Measurements from ENCODE around the gene ARHGEF28.

ARHGEF28 gene

GRCh38 chr5:73834693-73835092, 208.7 kb downstream of the ARHGEF28 start:
- no peaks in the 10 kb centered on the region for H3K36me3 ChIP-seq
- no peaks in the 10 kb centered on the region for H3K27me3 ChIP-seq
- no peaks in the 10 kb centered on the region for H3K4me1 ChIP-seq (ENCODE audit: control insufficient read depth in 1 of 2, insufficient read depth in 1 of 2, low read depth in 1 of 2, low read length in 1 of 2)
- H3K4me3 ChIP-seq (ENCODE audit: low read depth in 1 of 2, low read length in 1 of 2) = no peak overlapping the region
- H3K9me3 ChIP-seq = no peaks in the 10 kb centered on the region
- H3K27ac ChIP-seq = no peak overlapping the region
- TF ChIP-seq CTCF (IDR thresholded peaks at IDR 0.05) = no peak

GRCh38 chr5:73835726-73836125, 209.7 kb downstream of the ARHGEF28 start:
- Histone ChIP-seq H3K36me3 (no peaks in the 10 kb centered on the region), H3K4me3 (ENCODE audit: low read depth in 1 of 2, low read length in 1 of 2) (no peak overlapping the region), H3K27me3 (no peaks in the 10 kb centered on the region), H3K4me1 (ENCODE audit: control insufficient read depth in 1 of 2, insufficient read depth in 1 of 2, low read depth in 1 of 2, low read length in 1 of 2) (no peaks in the 10 kb centered on the region), H3K9me3 (no peaks in the 10 kb centered on the region), H3K27ac (no peak overlapping the region)
- TF ChIP-seq CTCF (IDR thresholded peaks at IDR 0.05) = no peak

GRCh38 chr5:73836607-73837006, 210.6 kb downstream of the ARHGEF28 start:
- H3K36me3 ChIP-seq = no peaks in the 10 kb centered on the region
- no peaks in the 10 kb centered on the region for H3K4me1 ChIP-seq (ENCODE audit: control insufficient read depth in 1 of 2, insufficient read depth in 1 of 2, low read depth in 1 of 2, low read length in 1 of 2)
- H3K27ac ChIP-seq = no peak overlapping the region
- TF ChIP-seq CTCF (IDR thresholded peaks at IDR 0.05) = no peak
- no peaks in the 10 kb centered on the region for H3K9me3 ChIP-seq
- H3K27me3 ChIP-seq = no peaks in the 10 kb centered on the region
- no peak overlapping the region for H3K4me3 ChIP-seq (ENCODE audit: low read depth in 1 of 2, low read length in 1 of 2)

- H3K36me3 ChIP-seq = no peaks in the 10 kb centered on the region
- no peak for TF ChIP-seq CTCF (IDR thresholded peaks at IDR 0.05)
These were observed 212.9 kb downstream of the ARHGEF28 start for GRCh38 chr5:73838901-73839300.

GRCh38 chr5:73841641-73842040, 215.6 kb downstream of the ARHGEF28 start:
- Histone ChIP-seq H3K4me3 (ENCODE audit: low read depth in 1 of 2, low read length in 1 of 2) (no peak overlapping the region), H3K27me3 (no peaks in the 10 kb centered on the region), H3K36me3 (no peaks in the 10 kb centered on the region), H3K9me3 (no peaks in the 10 kb centered on the region), H3K27ac (no peak overlapping the region), H3K4me1 (ENCODE audit: control insufficient read depth in 1 of 2, insufficient read depth in 1 of 2, low read depth in 1 of 2, low read length in 1 of 2) (no peaks in the 10 kb centered on the region)
- no peak for TF ChIP-seq CTCF (IDR thresholded peaks at IDR 0.05)

More at GRCh38 chr5:73838901-73839300, 212.9 kb downstream of the ARHGEF28 start:
- H3K27me3 ChIP-seq = no peaks in the 10 kb centered on the region
- H3K4me3 ChIP-seq (ENCODE audit: low read depth in 1 of 2, low read length in 1 of 2) = no peak overlapping the region
- no peaks in the 10 kb centered on the region for H3K4me1 ChIP-seq (ENCODE audit: control insufficient read depth in 1 of 2, insufficient read depth in 1 of 2, low read depth in 1 of 2, low read length in 1 of 2)
- H3K27ac ChIP-seq = no peak overlapping the region
- H3K9me3 ChIP-seq = no peaks in the 10 kb centered on the region

GRCh38 chr5:73844165-73844564, 218.2 kb downstream of the ARHGEF28 start:
- TF ChIP-seq CTCF (IDR thresholded peaks at IDR 0.05) = no peak
- no peak overlapping the region for H3K27ac ChIP-seq
- H3K27me3 ChIP-seq = no peaks in the 10 kb centered on the region
- no peaks in the 10 kb centered on the region for H3K9me3 ChIP-seq
- H3K4me1 ChIP-seq (ENCODE audit: control insufficient read depth in 1 of 2, insufficient read depth in 1 of 2, low read depth in 1 of 2, low read length in 1 of 2) = no peaks in the 10 kb centered on the region
- H3K4me3 ChIP-seq (ENCODE audit: low read depth in 1 of 2, low read length in 1 of 2) = no peak overlapping the region
- H3K36me3 ChIP-seq = no peaks in the 10 kb centered on the region
